Common myeloid progenitor, CD34-positive (primary cell): ENCODE measurements around the gene MIA.
A peak's percentile ranks its signal among the peaks of the same experiment; 100 is the strongest.

ENCODE experiments used
- CTCF ChIA-PET: fragments of 350-600 bp; sonication (Branson Sonifier 250); formaldehyde crosslinking; loops from one replicate; lab custom pipeline; 2021; ENCODE audit warnings: antibody characterized with exemption; lab: Charles Lee
- POLR2A ChIA-PET: fragments of 350-600 bp; sonication (Branson Sonifier 250); formaldehyde crosslinking; loops from one replicate; lab custom pipeline; 2021; ENCODE audit warnings: antibody characterized with exemption; lab: Charles Lee
- DNase-seq, 3 donors: peaks; one replicate each; pipeline versions ENCODE4 v3.0.0 to v3.0.0-alpha.2; 2013
- H3K27ac ChIP-seq, 2 experiments: 1 replicate in 1 of 2; 2 replicates in 1 of 2; pipeline ENCODE4 v1.7.0; 2013; ENCODE audit warnings: inconsistent platforms in 2 of 2, low read length in 2 of 2, mild to moderate bottlenecking in 2 of 2, low read depth in 1 of 2, moderate library complexity in 1 of 2; ENCODE audit not compliant: severe bottlenecking in 2 of 2, insufficient read depth in 1 of 2, poor library complexity in 1 of 2
- H3K27me3 ChIP-seq, 5 experiments: replicated peaks in 2 of 5; 1 replicate in 3 of 5; 2 replicates in 2 of 5; pipeline versions ENCODE4 v1.6.1 to v1.7.0; 2013; ENCODE audit warnings: low read length in 4 of 5, mild to moderate bottlenecking in 2 of 5, moderate library complexity in 2 of 5, inconsistent platforms in 1 of 5; ENCODE audit not compliant: insufficient read depth in 5 of 5, control insufficient read depth in 4 of 5
- H3K36me3 ChIP-seq, 4 experiments: 1 replicate in 2 of 4; 2 replicates in 2 of 4; pipeline versions ENCODE4 v1.6.1 to v1.7.0; 2013; ENCODE audit warnings: low read length in 3 of 4, control low read depth in 1 of 4, mild to moderate bottlenecking in 1 of 4; ENCODE audit not compliant: control insufficient read depth in 4 of 4, insufficient read depth in 4 of 4
- H3K4me1 ChIP-seq, 4 experiments: 1 replicate in 3 of 4; 2 replicates in 1 of 4; pipeline versions ENCODE4 v1.6.1 to v1.7.1; 2013; ENCODE audit warnings: low read length in 3 of 4, mild to moderate bottlenecking in 3 of 4, control low read depth in 1 of 4, inconsistent platforms in 1 of 4, moderate library complexity in 1 of 4; ENCODE audit not compliant: control insufficient read depth in 4 of 4, insufficient read depth in 4 of 4; ENCODE audit errors: control extremely low read depth in 1 of 4
- H3K4me3 ChIP-seq, 7 experiments: 1 replicate in 4 of 7; 2 replicates in 3 of 7; pipeline versions ENCODE4 v1.5.1 to v1.7.0; 2013; ENCODE audit warnings: mild to moderate bottlenecking in 7 of 7, low read length in 6 of 7, moderate library complexity in 6 of 7, inconsistent platforms in 2 of 7, low read depth in 2 of 7, control low read depth in 1 of 7; ENCODE audit not compliant: insufficient read depth in 4 of 7, control insufficient read depth in 1 of 7; ENCODE audit errors: extremely low read depth in 1 of 7
- H3K9me3 ChIP-seq, 5 experiments: 1 replicate in 4 of 5; 2 replicates in 1 of 5; pipeline versions ENCODE4 v1.6.1 to v1.7.1; 2013; ENCODE audit warnings: low read length in 4 of 5, mild to moderate bottlenecking in 2 of 5, inconsistent platforms in 1 of 5, low read depth in 1 of 5, moderate library complexity in 1 of 5; ENCODE audit not compliant: control insufficient read depth in 4 of 5, insufficient read depth in 2 of 5; ENCODE audit errors: control extremely low read depth in 1 of 5
- WGBS: methylation state at CpG from one replicate; pipeline ENCODE4 v1.1.5; 2013; ENCODE audit not compliant: insufficient coverage; 5-methylcytosine and 5-hydroxymethylcytosine counted together

Gene MIA

DNA sequence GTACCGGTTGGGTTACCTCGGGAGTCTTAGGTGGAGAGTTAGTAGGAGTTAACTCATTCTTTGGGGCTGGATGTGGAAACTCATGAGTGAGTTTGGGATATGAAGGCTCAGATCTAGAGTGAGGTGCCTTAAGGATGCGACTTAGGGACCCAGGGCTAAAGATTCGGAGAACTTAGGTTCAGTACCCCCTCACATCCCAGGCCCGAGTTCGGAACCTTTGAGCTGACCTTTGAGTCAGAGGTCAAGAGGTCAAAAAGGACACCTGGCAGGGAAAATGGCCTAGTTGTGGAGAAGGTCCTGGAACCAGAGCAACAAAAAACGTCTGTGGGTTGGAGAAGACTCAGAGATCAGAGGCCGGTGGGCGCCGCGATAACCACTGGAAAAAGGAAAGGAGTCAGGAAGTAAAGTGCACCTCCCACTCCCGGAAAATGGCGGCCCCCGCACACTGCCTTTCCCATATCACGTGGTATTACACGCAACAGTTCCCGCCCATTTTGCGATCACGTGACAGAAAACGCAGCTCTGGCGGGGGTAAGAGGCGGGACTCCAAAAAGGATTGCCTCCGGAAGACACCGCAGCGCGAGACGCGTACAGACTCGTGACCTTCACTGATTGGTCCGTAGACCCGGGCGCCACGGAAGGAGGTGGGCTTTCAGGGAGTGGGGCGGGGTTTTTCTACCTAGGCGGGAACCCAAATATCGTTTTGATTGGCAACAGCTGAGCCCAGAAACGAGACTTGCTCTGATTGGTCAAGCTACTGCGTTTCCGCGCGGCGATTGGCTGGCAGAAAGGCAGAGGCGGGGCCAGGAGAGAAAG is 25.1 kb upstream of the MIA start, which contains the start of gene ACTMAP:
Gene ACTMAP (minus strand): TSS at position 420 of the 816 bp plus-strand sequence. CDS start 674 bp downstream, outside the sequence.
- Histone ChIP-seq H3K9me3 (no peaks in the 10 kb centered on the region), H3K36me3 (peaks cover 0 to 10% (median 4%) of the 10 kb centered on the region in 4 experiments), H3K4me1 (peaks cover 6 to 53% (median 39%) of the 10 kb centered on the region in 4 experiments), H3K27ac (peak within 1 kb of the TSS; percentile 91 to 95), H3K4me3 (peak within 1 kb of the TSS; percentile 65 to 91 (median 82)), H3K27me3 (no peaks in the 10 kb centered on the region)
- ChIA-PET POLR2A (interaction anchor here (0.6 to 1.5 kb wide), 7 partner anchors 16 to 329 kb away, joined by 3 to 15 read pairs (median 4); partner anchors contain the start of genes COQ8B, EGLN2 and RAB4B), CTCF (interaction anchor here (1.0 kb wide), 1 partner anchor 59 kb away, joined by 4 read pairs; no protein-coding TSS in a partner anchor)
- peak; percentile 100 for DNase-seq
- 0% methylated on average over 40 of the region's 43 CpGs for WGBS

DNA sequence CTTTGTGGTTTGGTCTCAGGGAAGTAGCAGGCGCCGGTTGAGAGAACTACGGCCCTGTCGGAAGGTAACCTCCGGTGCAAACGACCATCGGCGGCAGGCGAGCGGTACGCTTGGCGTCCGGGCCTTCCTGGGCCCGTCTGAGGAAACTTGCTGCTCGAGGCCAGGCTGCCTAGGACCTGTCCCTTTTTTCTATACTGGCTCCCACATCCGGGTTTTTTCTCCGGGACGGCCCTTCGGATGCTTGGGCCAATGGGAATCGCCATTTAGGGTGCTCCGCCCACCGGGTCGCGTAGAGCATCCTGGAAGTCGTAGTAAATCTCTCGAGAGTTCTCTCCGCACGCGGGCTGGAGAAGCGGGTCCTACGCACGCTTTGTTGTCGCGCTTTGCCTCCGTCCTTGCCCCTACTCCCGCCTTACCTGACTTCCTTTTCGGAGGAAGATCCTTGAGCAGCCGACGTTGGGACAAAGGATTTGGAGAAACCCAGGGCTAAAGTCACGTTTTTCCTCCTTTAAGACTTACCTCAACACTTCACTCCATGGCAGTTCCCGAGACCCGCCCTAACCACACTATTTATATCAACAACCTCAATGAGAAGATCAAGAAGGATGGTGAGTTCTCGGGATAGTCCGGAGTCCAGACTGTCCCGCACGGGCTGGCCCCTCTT is 24.3 kb upstream of the MIA start, which contains the start of gene SNRPA:
Gene SNRPA (plus strand): TSS at position 330 of the 664 bp plus-strand sequence. CDS start 206 bp downstream, at position 536.
- Histone ChIP-seq H3K36me3 (peaks cover 0 to 18% (median 10%) of the 10 kb centered on the region in 4 experiments), H3K4me3 (peak within 1 kb of the TSS; percentile 65 to 91 (median 82)), H3K27me3 (no peaks in the 10 kb centered on the region), H3K27ac (peak within 1 kb of the TSS; percentile 91 to 95), H3K9me3 (no peaks in the 10 kb centered on the region), H3K4me1 (peaks cover 6 to 61% (median 43%) of the 10 kb centered on the region in 4 experiments)
- WGBS = under 1% methylated on average over 46 of the region's 46 CpGs
- POLR2A ChIA-PET = interaction anchor here (0.6 to 1.5 kb wide), 6 partner anchors 26 to 330 kb away, joined by 3 to 15 read pairs (median 4); partner anchors contain the start of genes COQ8B, EGLN2 and RAB4B
- DNase-seq = peak; percentile 97 to 98 (median 97)
- CTCF ChIA-PET = interaction anchor here (1.0 kb wide), 1 partner anchor 59 kb away, joined by 4 read pairs; no protein-coding TSS in a partner anchor

DNA sequence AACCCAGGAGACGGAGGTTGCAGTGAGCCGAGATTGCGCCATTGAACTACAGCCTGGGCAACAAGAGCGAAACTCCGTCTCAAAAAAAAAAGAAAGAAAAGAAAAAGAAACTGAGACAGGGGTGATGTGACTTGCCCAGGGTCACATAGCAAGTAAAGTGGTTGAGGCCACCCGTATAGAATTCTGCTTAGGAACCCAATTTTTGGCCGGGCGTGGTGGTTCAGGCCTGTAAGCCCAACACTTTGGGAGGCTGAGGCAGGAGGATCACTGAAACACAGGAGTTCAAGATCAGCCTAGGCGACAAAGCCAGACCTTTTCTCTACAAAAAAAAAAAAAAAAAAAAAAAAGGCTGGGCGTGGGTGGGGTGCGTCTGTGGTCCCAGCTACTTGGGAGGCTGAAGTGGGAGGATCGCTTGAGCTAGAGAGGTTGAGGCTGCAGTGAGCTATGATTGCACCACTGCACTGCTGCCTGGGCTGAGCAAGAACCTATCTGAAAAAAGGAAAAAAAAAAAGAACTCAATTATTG is 23.0 kb upstream of the MIA start:
- no peak for DNase-seq
- Histone ChIP-seq H3K27me3 (no peaks in the 10 kb centered on the region), H3K4me1 (peaks cover 6 to 67% (median 43%) of the 10 kb centered on the region in 4 experiments), H3K9me3 (no peaks in the 10 kb centered on the region), H3K36me3 (peaks cover 8 to 30% (median 18%) of the 10 kb centered on the region in 4 experiments), H3K27ac (peak overlapping the region in 1 of 2 experiments; percentile 95), H3K4me3 (peak overlapping the region in 5 of 7 experiments; percentile 65 to 91 (median 80))
- ChIA-PET POLR2A (interaction anchor here (0.6 to 1.0 kb wide), 2 partner anchors 24 to 25 kb away, joined by 4 to 5 read pairs; no protein-coding TSS in a partner anchor), CTCF (no interaction called here)
- WGBS = 92% methylated on average over 7 of the region's 12 CpGs

DNA sequence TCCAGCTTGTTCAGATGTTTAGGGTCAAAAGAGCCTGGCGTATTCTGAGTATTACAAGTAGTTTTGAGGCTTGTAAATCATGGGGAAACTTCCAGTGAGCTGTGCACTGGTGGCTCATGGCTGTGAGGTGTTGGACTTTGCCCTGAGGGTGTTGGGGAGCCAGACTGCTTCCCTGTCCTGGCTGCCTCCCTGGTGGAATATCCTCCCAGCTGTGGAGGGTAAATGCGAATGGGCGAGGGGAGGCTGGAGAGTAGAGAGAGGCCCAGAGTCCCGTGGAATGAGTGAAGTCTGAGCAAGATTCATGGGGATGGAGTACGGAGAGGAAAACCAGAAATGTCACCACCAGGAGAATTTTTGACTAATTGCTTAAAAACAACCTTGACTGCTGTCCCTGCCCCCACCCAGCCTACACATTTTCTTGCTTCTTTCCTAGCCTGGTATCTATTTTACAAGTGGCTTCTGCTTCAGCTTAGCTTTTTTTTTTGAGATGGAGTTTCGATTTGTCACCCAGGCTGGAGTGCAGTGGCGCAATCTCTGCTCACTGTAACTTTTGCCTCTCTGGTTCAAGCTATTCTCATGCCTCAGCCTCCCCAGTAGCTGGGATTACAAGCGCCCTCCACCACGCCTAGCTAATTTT is 20.6 kb upstream of the MIA start:
- DNase-seq = no peak
- POLR2A ChIA-PET = no interaction called here
- Histone ChIP-seq H3K4me3 (peak overlapping the region in 3 of 7 experiments; percentile 12 to 53 (median 27)), H3K27ac (peak overlapping the region; percentile 41 to 46), H3K36me3 (peaks cover 18 to 45% (median 35%) of the 10 kb centered on the region in 4 experiments), H3K27me3 (no peaks in the 10 kb centered on the region), H3K9me3 (no peaks in the 10 kb centered on the region), H3K4me1 (peaks cover 4 to 54% (median 37%) of the 10 kb centered on the region in 4 experiments)
- WGBS = 72% methylated on average over 4 of the region's 9 CpGs
- CTCF ChIA-PET = interaction anchor here (2.3 kb wide), 1 partner anchor 51 kb away, joined by 9 read pairs; no protein-coding TSS in a partner anchor

GRCh38 chr19:40755248-40755624 is 20.1 kb upstream of the MIA start:
- Histone ChIP-seq H3K4me3 (no peak overlapping the region), H3K9me3 (no peaks in the 10 kb centered on the region), H3K36me3 (peaks cover 18 to 50% (median 38%) of the 10 kb centered on the region in 4 experiments), H3K27me3 (no peaks in the 10 kb centered on the region), H3K27ac (peak overlapping the region in 1 of 2 experiments; percentile 39), H3K4me1 (peaks cover 2 to 49% (median 32%) of the 10 kb centered on the region in 4 experiments)
- CTCF ChIA-PET = interaction anchor here (1.5 to 2.3 kb wide), 2 partner anchors 12 to 50 kb away, joined by 3 to 9 read pairs; no protein-coding TSS in a partner anchor
- no CpG with 5 or more reads among the region's 3 CpGs for WGBS
- POLR2A ChIA-PET = no interaction called here
- DNase-seq = no peak

DNA sequence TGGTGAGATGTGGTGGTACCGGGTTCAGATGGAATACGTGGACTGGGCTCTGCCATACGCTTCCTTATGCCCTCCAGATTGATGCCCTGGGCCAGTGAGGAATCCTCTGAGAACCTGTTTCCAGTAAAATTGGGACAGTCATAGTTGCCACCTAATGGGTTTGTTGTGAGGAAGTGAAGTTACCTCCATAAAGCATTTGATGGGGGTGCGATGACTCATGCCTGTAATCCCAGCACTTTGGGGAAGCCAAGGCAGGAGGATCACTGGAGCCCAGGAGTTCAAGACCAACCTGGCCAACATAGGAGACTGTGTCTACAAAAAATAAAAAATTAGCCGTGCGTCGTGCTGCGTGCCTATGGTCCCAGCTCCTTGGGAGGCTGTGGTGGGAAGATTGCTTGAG is 19.5 kb upstream of the MIA start:
- 93% methylated on average over 8 of the region's 8 CpGs for WGBS
- Histone ChIP-seq H3K27ac (peak overlapping the region in 1 of 2 experiments; percentile 51), H3K9me3 (no peaks in the 10 kb centered on the region), H3K4me1 (peaks cover 2 to 49% (median 31%) of the 10 kb centered on the region in 4 experiments), H3K36me3 (peaks cover 18 to 55% (median 43%) of the 10 kb centered on the region in 4 experiments), H3K4me3 (no peak overlapping the region), H3K27me3 (no peaks in the 10 kb centered on the region)
- no peak for DNase-seq
- CTCF ChIA-PET = interaction anchor here (0.8 to 2.3 kb wide), 3 partner anchors 11 to 92 kb away, joined by 3 to 9 read pairs (median 3); no protein-coding TSS in a partner anchor
- POLR2A ChIA-PET = no interaction called here
